Upper lobe of right lung (tissue), 1 donor: ENCODE results near the gene PPP2CA. TPM values are rescaled to one million over a fixed set of nuclear protein-coding genes. Genes with fewer than 3 reads are reported as not detected.
A peak's percentile ranks its signal among the peaks of the same experiment; 100 is the strongest.
"Not testable (repeated sequence)": the region's sequence is repeated elsewhere in the genome, so short reads cannot be mapped to it uniquely, and the experiment has no call there.

ENCODE experiments used
- ATAC-seq: fragments of 200-7000 bp; cut with Tn5 transposase; one replicate; pipeline ENCODE4 v1.9.1; 2020; ENCODE audit warnings: mild to moderate bottlenecking, moderate library complexity
- DNase-seq: peaks from one replicate; pipeline ENCODE4 v3.0.0-alpha.2; 2020
- H3K27ac ChIP-seq: fragments of 200-600 bp; one replicate; pipeline ENCODE4 v1.8.0; 2022
- H3K27me3 ChIP-seq: fragments of 200-600 bp; one replicate; pipeline ENCODE4 v1.8.0; 2022; ENCODE audit warnings: mild to moderate bottlenecking
- H3K36me3 ChIP-seq: fragments of 200-600 bp; one replicate; pipeline ENCODE4 v1.8.0; 2022
- H3K4me1 ChIP-seq: fragments of 200-600 bp; one replicate; pipeline ENCODE4 v1.8.0; 2022
- H3K4me3 ChIP-seq: fragments of 200-600 bp; one replicate; pipeline ENCODE4 v1.8.0; 2022; ENCODE audit warnings: mild to moderate bottlenecking
- H3K9me3 ChIP-seq: fragments of 200-600 bp; one replicate; pipeline ENCODE4 v1.8.0; 2022
- CTCF ChIP-seq: fragments of 200-600 bp; IDR thresholded peaks from one replicate; pipeline ENCODE4 v1.8.0; 2022; ENCODE audit warnings: antibody characterized with exemption
- intact Hi-C: fragments of 100-400 bp; cut with DNase I; formaldehyde crosslinking; loops from one replicate; pipeline ENCODE4 v1.11.0; 2022
- total RNA-seq: library from RNA; stranded (reverse); fragmentation: NEBNext Ultra II Directional; extraction: Animal tissue kit (Norgen Biotek cat#: 25700); gene quantifications from one replicate; pipeline ENCODE4 v1.2.1, GENCODE V29; 2021
- donor health status: DM: no; HTN: yes; CAD: no; lungs with severe emphysema.

PPP2CA gene
- total RNA-seq, 1 donor from 2014 or later, result 108 TPM

GRCh38 chr5:134171972-134172371 is 53.9 kb downstream of the PPP2CA start:
- peaks cover 66% of the 10 kb centered on the region for H3K36me3 ChIP-seq
- ATAC-seq, result no peak
- intact Hi-C loops, result no loop called here
- no peak for DNase-seq
- no peaks in the 10 kb centered on the region for H3K27me3 ChIP-seq
- H3K9me3 ChIP-seq, result no peaks in the 10 kb centered on the region
- H3K4me1 ChIP-seq, result peaks cover 18% of the 10 kb centered on the region
- no peak overlapping the region for H3K4me3 ChIP-seq
- TF ChIP-seq CTCF, result no peak
- no peak overlapping the region for H3K27ac ChIP-seq

GRCh38 chr5:134162592-134162991 is 63.3 kb downstream of the PPP2CA start:
- intact Hi-C loops, result no loop called here
- Histone ChIP-seq H3K9me3 (no peaks in the 10 kb centered on the region), H3K36me3 (peaks cover 95% of the 10 kb centered on the region), H3K27me3 (no peaks in the 10 kb centered on the region), H3K4me1 (no peaks in the 10 kb centered on the region), H3K4me3 (no peak overlapping the region), H3K27ac (no peak overlapping the region)
- no peak for DNase-seq
- TF ChIP-seq CTCF, result no peak
- ATAC-seq, result no peak

- Histone ChIP-seq H3K4me1 (no peaks in the 10 kb centered on the region), H3K9me3 (no peaks in the 10 kb centered on the region), H3K27me3 (no peaks in the 10 kb centered on the region), H3K36me3 (peaks cover 95% of the 10 kb centered on the region), H3K27ac (no peak overlapping the region), H3K4me3 (no peak overlapping the region)
- DNase-seq, result no peak
- intact Hi-C loops, result no loop called here
- TF ChIP-seq CTCF, result no peak
- no peak for ATAC-seq
Observed at GRCh38 chr5:134161513-134162395, 64.1 kb downstream of the PPP2CA start.

- Histone ChIP-seq H3K4me3 (no peak overlapping the region), H3K27me3 (no peaks in the 10 kb centered on the region), H3K27ac (no peak overlapping the region), H3K4me1 (peaks cover 24% of the 10 kb centered on the region), H3K36me3 (peaks cover 96% of the 10 kb centered on the region), H3K9me3 (no peaks in the 10 kb centered on the region)
- ATAC-seq (no peak), DNase-seq (no peak)
- intact Hi-C loops, result no loop called here
- TF ChIP-seq CTCF, result no peak
Observed at GRCh38 chr5:134153657-134154056, 72.2 kb downstream of the PPP2CA start.

- DNase-seq (no peak), ATAC-seq (no peak)
- Histone ChIP-seq H3K36me3 (peaks cover 94% of the 10 kb centered on the region), H3K9me3 (no peaks in the 10 kb centered on the region), H3K27me3 (no peaks in the 10 kb centered on the region), H3K27ac (no peak overlapping the region), H3K4me1 (peaks cover 24% of the 10 kb centered on the region), H3K4me3 (no peak overlapping the region)
- no peak for TF ChIP-seq CTCF
- intact Hi-C loops, result no loop called here
Observed at GRCh38 chr5:134153241-134153640, 72.6 kb downstream of the PPP2CA start.

GRCh38 chr5:134152173-134152832 is 73.6 kb downstream of the PPP2CA start:
- H3K27ac ChIP-seq, H3K27me3 ChIP-seq, H3K9me3 ChIP-seq, ATAC-seq, intact Hi-C loops, H3K4me3 ChIP-seq: not testable (repeated sequence)
- peaks cover 24% of the 10 kb centered on the region for H3K4me1 ChIP-seq
- peaks cover 84% of the 10 kb centered on the region for H3K36me3 ChIP-seq
- DNase-seq, result peak; percentile 21
